Measurements from ENCODE around the gene CD151.

DNA sequence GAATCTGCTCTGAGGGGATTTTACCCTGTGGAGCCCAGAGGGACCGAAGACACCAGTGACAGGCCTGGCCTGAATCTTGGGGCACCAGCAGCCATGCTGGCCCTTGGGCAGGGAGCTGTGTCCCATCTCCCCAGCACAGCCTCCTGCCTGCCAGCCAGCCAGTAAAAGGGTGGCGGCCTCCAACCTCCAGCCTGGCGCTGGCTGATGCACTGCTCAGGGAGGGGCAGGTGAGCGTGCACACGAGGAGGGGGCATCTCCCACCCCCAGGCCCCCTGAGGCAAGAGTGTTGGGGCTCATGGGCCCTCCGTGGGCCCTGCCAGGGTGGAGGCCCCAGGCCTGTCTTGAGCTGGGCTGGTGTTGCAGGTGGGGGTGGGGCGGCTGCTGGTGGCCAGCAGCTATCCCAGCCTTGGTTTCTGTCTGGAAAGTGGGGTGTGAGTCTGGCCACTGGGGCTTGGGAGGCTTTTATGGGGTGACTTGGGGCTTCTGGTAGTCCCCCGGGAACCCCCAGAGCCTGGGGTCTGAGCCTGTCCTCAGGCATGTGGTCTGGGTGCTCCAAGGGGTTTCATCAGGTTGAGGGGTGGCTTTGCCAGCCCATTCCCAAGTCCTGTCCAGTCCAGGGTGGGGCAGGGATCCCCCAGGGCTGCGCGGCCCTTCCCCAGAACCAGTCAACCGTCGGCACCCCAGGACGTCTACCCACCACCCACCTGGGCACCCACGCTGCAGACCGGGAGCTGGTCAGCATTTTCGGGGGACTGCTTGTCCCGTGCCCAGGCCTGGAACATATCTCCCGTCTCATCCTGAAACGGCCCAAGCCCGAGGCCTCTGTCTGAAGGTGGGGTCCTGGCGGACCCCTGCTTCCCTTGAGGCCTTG lies 27.7 kb downstream of the CD151 start:
- peak; percentile 26; the same call in 1 of the 2 replicates for TF ChIP-seq POLR2AphosphoS5 (IDR thresholded peaks at IDR 0.05; ENCODE audit: low read depth, low read length)
- TF ChIP-seq TAF1 (IDR thresholded peaks at IDR 0.05; ENCODE audit: borderline replicate concordance, insufficient read depth, low read length) = no peak
- TF ChIP-seq, protein P1, sequence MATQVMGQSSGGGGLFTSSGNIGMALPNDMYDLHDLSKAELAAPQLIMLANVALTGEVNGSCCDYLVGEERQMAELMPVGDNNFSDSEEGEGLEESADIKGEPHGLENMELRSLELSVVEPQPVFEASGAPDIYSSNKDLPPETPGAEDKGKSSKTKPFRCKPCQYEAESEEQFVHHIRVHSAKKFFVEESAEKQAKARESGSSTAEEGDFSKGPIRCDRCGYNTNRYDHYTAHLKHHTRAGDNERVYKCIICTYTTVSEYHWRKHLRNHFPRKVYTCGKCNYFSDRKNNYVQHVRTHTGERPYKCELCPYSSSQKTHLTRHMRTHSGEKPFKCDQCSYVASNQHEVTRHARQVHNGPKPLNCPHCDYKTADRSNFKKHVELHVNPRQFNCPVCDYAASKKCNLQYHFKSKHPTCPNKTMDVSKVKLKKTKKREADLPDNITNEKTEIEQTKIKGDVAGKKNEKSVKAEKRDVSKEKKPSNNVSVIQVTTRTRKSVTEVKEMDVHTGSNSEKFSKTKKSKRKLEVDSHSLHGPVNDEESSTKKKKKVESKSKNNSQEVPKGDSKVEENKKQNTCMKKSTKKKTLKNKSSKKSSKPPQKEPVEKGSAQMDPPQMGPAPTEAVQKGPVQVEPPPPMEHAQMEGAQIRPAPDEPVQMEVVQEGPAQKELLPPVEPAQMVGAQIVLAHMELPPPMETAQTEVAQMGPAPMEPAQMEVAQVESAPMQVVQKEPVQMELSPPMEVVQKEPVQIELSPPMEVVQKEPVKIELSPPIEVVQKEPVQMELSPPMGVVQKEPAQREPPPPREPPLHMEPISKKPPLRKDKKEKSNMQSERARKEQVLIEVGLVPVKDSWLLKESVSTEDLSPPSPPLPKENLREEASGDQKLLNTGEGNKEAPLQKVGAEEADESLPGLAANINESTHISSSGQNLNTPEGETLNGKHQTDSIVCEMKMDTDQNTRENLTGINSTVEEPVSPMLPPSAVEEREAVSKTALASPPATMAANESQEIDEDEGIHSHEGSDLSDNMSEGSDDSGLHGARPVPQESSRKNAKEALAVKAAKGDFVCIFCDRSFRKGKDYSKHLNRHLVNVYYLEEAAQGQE (IDR thresholded peaks at IDR 0.05; ENCODE audit: insufficient read depth in 1 of 2, low read depth in 2 of 2, low read length in 2 of 2) = no peak
- no peak for TF ChIP-seq SIN3A (IDR thresholded peaks at IDR 0.05; ENCODE audit: borderline replicate concordance, insufficient read depth, low read length)
- TF ChIP-seq FOXP2 (optimal IDR thresholded peaks at IDR 0.05; ENCODE audit: borderline replicate concordance, extremely low read depth, extremely low read length, insufficient read depth) = no peak

Measured in PFSK-1 (cell line).